ENCODE measurements around the gene NSUN6.

NSUN6 gene

GRCh38 chr10:18542832-18543231 is 108.6 kb downstream of the NSUN6 start:
- no peak overlapping the region for H3K4me3 ChIP-seq (ENCODE audit: low read length)
- TF ChIP-seq, protein P1, sequence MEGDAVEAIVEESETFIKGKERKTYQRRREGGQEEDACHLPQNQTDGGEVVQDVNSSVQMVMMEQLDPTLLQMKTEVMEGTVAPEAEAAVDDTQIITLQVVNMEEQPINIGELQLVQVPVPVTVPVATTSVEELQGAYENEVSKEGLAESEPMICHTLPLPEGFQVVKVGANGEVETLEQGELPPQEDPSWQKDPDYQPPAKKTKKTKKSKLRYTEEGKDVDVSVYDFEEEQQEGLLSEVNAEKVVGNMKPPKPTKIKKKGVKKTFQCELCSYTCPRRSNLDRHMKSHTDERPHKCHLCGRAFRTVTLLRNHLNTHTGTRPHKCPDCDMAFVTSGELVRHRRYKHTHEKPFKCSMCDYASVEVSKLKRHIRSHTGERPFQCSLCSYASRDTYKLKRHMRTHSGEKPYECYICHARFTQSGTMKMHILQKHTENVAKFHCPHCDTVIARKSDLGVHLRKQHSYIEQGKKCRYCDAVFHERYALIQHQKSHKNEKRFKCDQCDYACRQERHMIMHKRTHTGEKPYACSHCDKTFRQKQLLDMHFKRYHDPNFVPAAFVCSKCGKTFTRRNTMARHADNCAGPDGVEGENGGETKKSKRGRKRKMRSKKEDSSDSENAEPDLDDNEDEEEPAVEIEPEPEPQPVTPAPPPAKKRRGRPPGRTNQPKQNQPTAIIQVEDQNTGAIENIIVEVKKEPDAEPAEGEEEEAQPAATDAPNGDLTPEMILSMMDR (IDR thresholded peaks at IDR 0.05; ENCODE audit: insufficient read depth, low read depth, low read length, missing control alignments): no peak
- no peak for DNase-seq (ENCODE audit: low read depth)

DNA sequence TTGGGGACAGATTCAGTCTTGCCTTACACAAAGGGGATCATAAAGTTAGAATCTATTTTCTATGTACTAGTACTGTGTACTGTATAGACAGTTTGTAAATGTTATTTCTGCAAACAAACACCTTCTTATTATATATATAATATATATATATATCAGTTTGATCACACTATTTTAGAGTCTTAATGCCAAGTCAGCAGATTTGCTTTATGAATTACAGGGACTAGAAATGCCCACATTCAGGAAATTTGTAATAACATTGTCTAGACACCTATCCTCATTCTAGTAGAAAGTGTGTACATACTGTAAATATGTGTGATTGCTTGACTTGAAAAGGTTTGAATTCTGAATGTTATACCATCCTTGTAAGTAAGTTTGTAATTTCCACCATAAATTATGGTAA is 111.2 kb downstream of the NSUN6 start:
- no peak for DNase-seq (ENCODE audit: low read depth)
- TF ChIP-seq, protein P1 (IDR thresholded peaks at IDR 0.05; ENCODE audit: insufficient read depth, low read depth, low read length, missing control alignments): no peak
- no peak overlapping the region for H3K4me3 ChIP-seq (ENCODE audit: low read length)

DNA sequence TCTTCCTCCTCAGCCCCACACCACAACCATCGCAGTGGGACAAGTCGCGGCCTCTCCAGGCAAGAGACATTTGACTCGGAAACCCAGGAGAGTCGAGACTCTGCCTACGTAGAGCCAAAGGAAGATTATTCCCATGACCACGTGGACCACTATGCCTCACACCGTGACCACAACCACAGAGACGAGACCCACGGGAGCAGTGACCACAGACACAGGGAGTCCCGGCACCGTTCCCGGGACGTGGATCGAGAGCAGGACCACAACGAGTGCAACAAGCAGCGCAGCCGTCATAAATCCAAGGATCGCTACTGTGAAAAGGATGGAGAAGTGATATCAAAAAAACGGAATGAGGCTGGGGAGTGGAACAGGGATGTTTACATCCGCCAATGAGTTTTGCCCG is 112.1 kb downstream of the NSUN6 start:
- no peak for DNase-seq (ENCODE audit: low read depth)
- TF ChIP-seq, protein P1 (IDR thresholded peaks at IDR 0.05; ENCODE audit: insufficient read depth, low read depth, low read length, missing control alignments): no peak
- no peak overlapping the region for H3K4me3 ChIP-seq (ENCODE audit: low read length)

- H3K4me3 ChIP-seq (ENCODE audit: low read length): no peak overlapping the region
- DNase-seq (ENCODE audit: low read depth): no peak
- TF ChIP-seq, protein P1 (IDR thresholded peaks at IDR 0.05; ENCODE audit: insufficient read depth, low read depth, low read length, missing control alignments): no peak
Measured at GRCh38 chr10:18533896-18534295, 117.5 kb downstream of the NSUN6 start.

DNA sequence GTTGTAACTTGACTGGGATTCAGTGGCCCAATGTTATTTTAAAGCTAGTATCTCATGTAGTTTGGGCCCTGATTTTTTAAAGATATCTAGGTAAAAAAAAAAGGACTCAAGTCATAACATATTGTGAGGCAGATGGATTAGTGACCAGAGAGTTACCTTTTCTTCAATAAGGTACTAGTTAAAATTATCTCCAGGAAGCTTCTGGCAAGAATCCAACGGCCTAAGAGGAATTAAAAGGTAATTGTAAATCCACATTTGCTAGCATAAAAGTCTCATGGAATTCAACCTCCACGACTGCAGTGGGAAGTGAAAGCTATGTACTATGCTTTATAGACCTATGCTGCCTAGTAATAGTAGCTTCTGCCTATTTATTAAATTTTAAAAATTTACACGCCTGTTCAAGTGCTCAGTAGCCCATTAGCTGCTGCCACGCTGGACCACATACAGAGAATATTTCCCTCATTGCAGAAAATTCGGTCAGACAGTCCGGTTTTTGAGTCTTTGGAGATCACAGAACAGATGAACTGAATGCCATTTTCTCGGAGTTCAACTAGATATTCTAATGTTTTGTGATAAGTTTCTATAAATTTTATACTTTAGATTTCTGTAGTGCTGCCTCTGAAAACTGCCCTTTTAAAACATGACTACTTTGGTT is 118.4 kb downstream of the NSUN6 start:
- TF ChIP-seq, protein P1 (IDR thresholded peaks at IDR 0.05; ENCODE audit: insufficient read depth, low read depth, low read length, missing control alignments): no peak
- no peak overlapping the region for H3K4me3 ChIP-seq (ENCODE audit: low read length)
- DNase-seq (ENCODE audit: low read depth): no peak

DNA sequence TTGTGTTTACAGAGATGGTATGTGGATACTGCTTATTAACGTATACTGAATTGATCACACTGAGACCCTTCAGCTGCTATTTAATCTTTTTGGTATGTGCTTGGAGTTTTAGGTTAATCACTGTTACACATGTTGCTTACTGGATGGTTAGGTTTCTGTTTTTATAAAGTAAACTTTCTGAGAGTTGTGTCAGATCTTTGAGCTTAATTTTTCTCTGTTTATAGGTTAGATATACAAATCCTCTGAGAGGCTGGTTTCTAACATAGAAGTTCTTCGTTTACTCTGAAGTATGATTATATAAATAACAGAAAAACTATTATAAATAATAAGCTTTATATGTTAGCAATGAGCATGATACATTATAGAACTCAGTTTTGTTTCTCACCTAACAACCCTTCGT is 123.1 kb downstream of the NSUN6 start:
- TF ChIP-seq, protein P1 (IDR thresholded peaks at IDR 0.05; ENCODE audit: insufficient read depth, low read depth, low read length, missing control alignments): no peak

GRCh38 chr10:18527687-18528086 is 123.7 kb downstream of the NSUN6 start:
- no peak overlapping the region for H3K4me3 ChIP-seq (ENCODE audit: low read length)
- no peak for DNase-seq (ENCODE audit: low read depth)
- TF ChIP-seq, protein P1 (IDR thresholded peaks at IDR 0.05; ENCODE audit: insufficient read depth, low read depth, low read length, missing control alignments): no peak

More for the DNA sequence above, 123.1 kb downstream of the NSUN6 start:
- H3K4me3 ChIP-seq (ENCODE audit: low read length): no peak overlapping the region
- DNase-seq (ENCODE audit: low read depth): no peak
